ENCODE data around the gene HSPB2. TPM values are rescaled to one million over a fixed set of nuclear protein-coding genes. Genes with fewer than 3 reads are reported as not detected.

Gene HSPB2
- total and polyA plus RNA-seq, 2 donors (not counting 1 experiment from before 2014, with no cell fraction given), result not detected

GRCh38 chr11:111937461-111937769 is 24.9 kb downstream of the HSPB2 start:
- Mint-ChIP-seq H3K27ac (no peak overlapping the region), H3K4me1 (peaks cover 30% of the 10 kb centered on the region), H3K27me3 (peaks cover 18% of the 10 kb centered on the region), H3K4me3 (peak overlapping the region; percentile 81), H3K9me3 (ENCODE audit: insufficient read depth) (no peaks in the 10 kb centered on the region)
- intact Hi-C loops (cut with micrococcal nuclease), result no loop called here
- Histone ChIP-seq H4K20me1 (ENCODE audit: control insufficient read depth, insufficient read depth, low read length, poor library complexity, severe bottlenecking) (no peaks in the 10 kb centered on the region), H3K36me3 (replicated peaks in 1 of 2; ENCODE audit: control extremely low read depth in 1 of 2, control insufficient read depth in 1 of 2, extremely low read depth in 1 of 2, insufficient read depth in 2 of 2, low read length in 1 of 2) (no peaks in the 10 kb centered on the region), H2AFZ (ENCODE audit: insufficient read depth, low read depth, low read length, poor library complexity, severe bottlenecking) (peak overlapping the region; percentile 92), H3K4me3 (ENCODE audit: control extremely low read depth in 1 of 5, extremely low read depth in 1 of 5, insufficient read depth in 1 of 5, low read depth in 2 of 5, low read length in 4 of 5) (peak overlapping the region in 4 of 5 experiments; percentile 49 to 76 (median 65)), H3K27ac (ENCODE audit: low read length in 2 of 2) (no peak overlapping the region), H3K9me3 (ENCODE audit: control extremely low read depth in 1 of 3, control insufficient read depth in 2 of 3, insufficient read depth in 1 of 3, low read length in 2 of 3) (no peaks in the 10 kb centered on the region), H3K4me2 (replicated peaks; ENCODE audit: low read depth, low read length, poor library complexity, severe bottlenecking) (peak overlapping the region; percentile 95), H3K27me3 (replicated peaks in 1 of 4; ENCODE audit: control extremely low read depth in 1 of 4, control insufficient read depth in 3 of 4, insufficient read depth in 4 of 4, low read length in 3 of 4) (peaks cover 0 to 18% (median 5%) of the 10 kb centered on the region in 4 experiments), H3K9ac (ENCODE audit: low read length) (peak overlapping the region; percentile 80), H3K4me1 (ENCODE audit: control insufficient read depth in 2 of 2, insufficient read depth in 2 of 2, low read length in 2 of 2) (peaks cover 21 to 29% of the 10 kb centered on the region in 2 donors), H3K79me2 (ENCODE audit: control insufficient read depth, insufficient read depth, low read length) (no peaks in the 10 kb centered on the region)
- CTCF ChIA-PET, result interaction anchor here (0.8 to 2.0 kb wide), 3 partner anchors 11 to 343 kb away, joined by 3 to 7 read pairs (median 3); no protein-coding TSS in a partner anchor
- ATAC-seq (ENCODE audit: low read depth), result no peak
- 21% methylated on average over 9 of the region's 9 CpGs for WGBS (ENCODE audit: insufficient coverage)
- DNase-seq, result no peak
- TF ChIP-seq CTCF (IDR thresholded peaks at IDR 0.05) (no peak), EZH2 (IDR thresholded peaks at IDR 0.05; ENCODE audit: borderline replicate concordance, insufficient read depth, low read depth, low read length, poor library complexity, severe bottlenecking) (no peak)
- POLR2A ChIA-PET, result interaction anchor here (0.9 kb wide), 1 partner anchor 51 kb away, joined by 3 read pairs; no protein-coding TSS in a partner anchor

- peak overlapping the region; percentile 92 for H2AFZ ChIP-seq (ENCODE audit: insufficient read depth, low read depth, low read length, poor library complexity, severe bottlenecking)
- intact Hi-C loops (cut with micrococcal nuclease), result no loop called here
- H3K9ac ChIP-seq (ENCODE audit: low read length), result peak overlapping the region; percentile 80
- H3K4me3 Mint-ChIP-seq, result peak overlapping the region; percentile 81
- H3K4me3 ChIP-seq (ENCODE audit: control extremely low read depth in 1 of 5, extremely low read depth in 1 of 5, insufficient read depth in 1 of 5, low read depth in 2 of 5, low read length in 4 of 5), result no peak overlapping the region
- peak overlapping the region; percentile 32 for H3K27ac Mint-ChIP-seq
- WGBS (ENCODE audit: insufficient coverage), result 68% methylated on average over 7 of the region's 7 CpGs
- no peaks in the 10 kb centered on the region for H3K9me3 Mint-ChIP-seq (ENCODE audit: insufficient read depth)
- POLR2A ChIA-PET, result interaction anchor here (0.9 kb wide), 1 partner anchor 52 kb away, joined by 3 read pairs; no protein-coding TSS in a partner anchor
- ATAC-seq (ENCODE audit: low read depth) (no peak), DNase-seq (no peak)
- no peaks in the 10 kb centered on the region for H3K36me3 ChIP-seq (replicated peaks in 1 of 2; ENCODE audit: control extremely low read depth in 1 of 2, control insufficient read depth in 1 of 2, extremely low read depth in 1 of 2, insufficient read depth in 2 of 2, low read length in 1 of 2)
- H3K27ac ChIP-seq (ENCODE audit: low read length in 2 of 2), result no peak overlapping the region
- CTCF ChIA-PET, result interaction anchor here (0.8 to 2.0 kb wide), 4 partner anchors 11 to 343 kb away, joined by 3 to 7 read pairs (median 4); no protein-coding TSS in a partner anchor
- H3K79me2 ChIP-seq (ENCODE audit: control insufficient read depth, insufficient read depth, low read length), result no peaks in the 10 kb centered on the region
- TF ChIP-seq CTCF (IDR thresholded peaks at IDR 0.05) (no peak), EZH2 (IDR thresholded peaks at IDR 0.05; ENCODE audit: borderline replicate concordance, insufficient read depth, low read depth, low read length, poor library complexity, severe bottlenecking) (no peak)
- H4K20me1 ChIP-seq (ENCODE audit: control insufficient read depth, insufficient read depth, low read length, poor library complexity, severe bottlenecking), result no peaks in the 10 kb centered on the region
- H3K27me3 Mint-ChIP-seq, result peaks cover 14% of the 10 kb centered on the region
- H3K9me3 ChIP-seq (ENCODE audit: control extremely low read depth in 1 of 3, control insufficient read depth in 2 of 3, insufficient read depth in 1 of 3, low read length in 2 of 3), result no peaks in the 10 kb centered on the region
- H3K4me1 ChIP-seq (ENCODE audit: control insufficient read depth in 2 of 2, insufficient read depth in 2 of 2, low read length in 2 of 2), result peaks cover 21 to 29% of the 10 kb centered on the region in 2 donors
- peaks cover 28% of the 10 kb centered on the region for H3K4me1 Mint-ChIP-seq
- peak overlapping the region; percentile 95 for H3K4me2 ChIP-seq (replicated peaks; ENCODE audit: low read depth, low read length, poor library complexity, severe bottlenecking)
- H3K27me3 ChIP-seq (replicated peaks in 1 of 4; ENCODE audit: control extremely low read depth in 1 of 4, control insufficient read depth in 3 of 4, insufficient read depth in 4 of 4, low read length in 3 of 4), result peaks cover 0 to 18% (median 4%) of the 10 kb centered on the region in 4 experiments
Observed at GRCh38 chr11:111937844-111938243, 25.3 kb downstream of the HSPB2 start.
